ENCODE results near the gene POP7. TPM values are rescaled to one million over a fixed set of nuclear protein-coding genes. Genes with fewer than 3 reads are reported as not detected.
"Not testable (repeated sequence)": the region's sequence is repeated elsewhere in the genome, so short reads cannot be mapped to it uniquely, and the experiment has no call there.

POP7 gene
- total and polyA plus RNA-seq, 2 of the 4 experiments (the other 2 are of a cell fraction) = 14.9 to 38.0 TPM

DNA sequence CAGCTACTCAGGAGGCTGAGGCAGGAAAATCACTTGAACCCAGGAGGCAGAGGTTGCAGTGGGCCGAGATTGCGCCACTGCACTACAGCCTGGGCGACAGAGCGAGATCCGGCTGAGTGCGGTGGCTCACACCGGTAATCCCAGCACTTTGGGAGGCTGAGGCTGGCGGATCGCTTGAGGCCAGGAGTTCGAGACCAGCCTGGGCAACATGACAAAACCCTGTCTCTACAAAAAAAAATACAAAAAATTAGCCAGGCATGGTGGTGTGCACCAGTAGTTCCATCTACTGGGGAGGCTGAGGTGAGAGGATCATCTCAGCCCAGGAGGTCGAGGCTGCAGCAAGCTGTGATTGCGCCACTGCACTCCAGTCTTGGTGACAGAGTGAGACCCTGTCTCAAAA is 36.8 kb upstream of the POP7 start:
- CTCF ChIA-PET; H3K4me2 ChIP-seq (ENCODE audit: low read depth, low read length); intact Hi-C loops (cut with micrococcal nuclease); H4K8ac ChIP-seq (ENCODE audit: low read depth in 2 of 2, low read length in 2 of 2); DNase-seq; H3K18ac ChIP-seq (ENCODE audit: low read depth, low read length); H4K5ac ChIP-seq (ENCODE audit: low read depth, low read length); H3K9ac ChIP-seq (ENCODE audit: low read depth, low read length); H4K91ac ChIP-seq (ENCODE audit: insufficient read depth, low read depth, low read length); H2BK5ac ChIP-seq (ENCODE audit: low read depth, low read length, poor library complexity, severe bottlenecking); H3K27ac ChIP-seq (ENCODE audit: insufficient read depth, low read length); H3K9me3 ChIP-seq (ENCODE audit: control insufficient read depth, insufficient read depth, low read length); BruUV-seq (replicated peaks); H3K4me3 ChIP-seq (ENCODE audit: insufficient read depth, low read depth, low read length); POLR2A ChIA-PET (ENCODE audit: unreplicated experiment); H3K56ac ChIP-seq (ENCODE audit: extremely low read depth, insufficient read depth, low read length); H3K4ac ChIP-seq (ENCODE audit: low read depth, low read length); H2AK5ac ChIP-seq (ENCODE audit: low read depth, low read length); dilution Hi-C loops (cut with HindIII; ENCODE audit: low sequenced_read_pairs, unreplicated experiment); ATAC-seq (ENCODE audit: low read depth); H3K27me3 ChIP-seq (ENCODE audit: control insufficient read depth, insufficient read depth, low read length); H3K23ac ChIP-seq (ENCODE audit: low read depth, low read length); H4K20me1 ChIP-seq (ENCODE audit: insufficient read depth, low read length); H3K79me1 ChIP-seq (ENCODE audit: low read depth in 1 of 2, low read length in 2 of 2); H2BK120ac ChIP-seq (ENCODE audit: low read depth, low read length); H3K14ac ChIP-seq (replicated peaks; ENCODE audit: low read depth, low read length); H2BK20ac ChIP-seq (ENCODE audit: low read depth, low read length); H3K36me3 ChIP-seq (ENCODE audit: control insufficient read depth, insufficient read depth, low read length); H2AFZ ChIP-seq (replicated peaks; ENCODE audit: low read length, poor library complexity); H3K9me1 ChIP-seq (ENCODE audit: insufficient read depth, low read length); H2AK9ac ChIP-seq (replicated peaks; ENCODE audit: low read depth, low read length, poor library complexity); H2BK15ac ChIP-seq (ENCODE audit: low read depth, low read length); H3K4me1 ChIP-seq (ENCODE audit: control insufficient read depth, insufficient read depth, low read length): not testable (repeated sequence)
- 87% methylated on average over 3 of the region's 12 CpGs; no CpG with 5 or more reads in 1 of the 2 experiments for WGBS, 2 experiments (ENCODE audit: extremely low coverage in 2 of 2, insufficient read length in 1 of 2)
- in situ Hi-C loops (cut with MboI; ENCODE audit: low sequenced_read_pairs) = loop anchor here (5.0 kb wide), 1 partner anchor 102 kb away; no protein-coding TSS in a partner anchor

Data from IMR-90 (cell line).